Panc1 (cell line): ENCODE results near the gene THSD7A.

Experiments used
- CTCF ChIP-seq: fragments of 450-650 bp; IDR thresholded peaks from 2 replicates; pipeline ENCODE4 v1.5.1; 2017; ENCODE audit warnings: mild to moderate bottlenecking
- TF ChIP-seq, protein P1 (sequence below), 2 experiments: IDR thresholded peaks; 2 replicates each; pipeline ENCODE4 v1.6.1; 2011 to 2012; ENCODE audit warnings: low read depth in 2 of 2, control low read depth in 1 of 2, low read length in 1 of 2, mild to moderate bottlenecking in 1 of 2, moderate library complexity in 1 of 2; ENCODE audit not compliant: insufficient read depth in 1 of 2

DNA sequence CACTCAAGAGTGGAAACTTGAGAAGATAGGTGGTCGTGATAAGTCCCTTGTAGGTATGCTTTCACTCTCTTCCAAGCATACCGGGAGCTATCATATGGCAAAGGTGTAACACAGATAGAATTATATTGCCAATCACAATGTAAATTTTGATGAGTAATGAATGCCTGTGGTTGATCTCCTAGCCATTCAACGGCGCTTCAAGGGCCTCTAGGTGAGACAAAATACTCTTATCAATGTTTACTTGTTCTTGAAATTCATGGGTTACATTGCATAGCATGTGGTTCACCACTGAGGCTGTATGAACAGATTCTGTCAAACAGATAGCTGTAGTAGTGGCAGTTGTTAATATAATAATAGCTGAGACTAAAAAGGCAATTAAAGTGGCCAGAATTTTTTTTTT lies 82.4 kb downstream of the THSD7A start:
- TF ChIP-seq, protein P1, sequence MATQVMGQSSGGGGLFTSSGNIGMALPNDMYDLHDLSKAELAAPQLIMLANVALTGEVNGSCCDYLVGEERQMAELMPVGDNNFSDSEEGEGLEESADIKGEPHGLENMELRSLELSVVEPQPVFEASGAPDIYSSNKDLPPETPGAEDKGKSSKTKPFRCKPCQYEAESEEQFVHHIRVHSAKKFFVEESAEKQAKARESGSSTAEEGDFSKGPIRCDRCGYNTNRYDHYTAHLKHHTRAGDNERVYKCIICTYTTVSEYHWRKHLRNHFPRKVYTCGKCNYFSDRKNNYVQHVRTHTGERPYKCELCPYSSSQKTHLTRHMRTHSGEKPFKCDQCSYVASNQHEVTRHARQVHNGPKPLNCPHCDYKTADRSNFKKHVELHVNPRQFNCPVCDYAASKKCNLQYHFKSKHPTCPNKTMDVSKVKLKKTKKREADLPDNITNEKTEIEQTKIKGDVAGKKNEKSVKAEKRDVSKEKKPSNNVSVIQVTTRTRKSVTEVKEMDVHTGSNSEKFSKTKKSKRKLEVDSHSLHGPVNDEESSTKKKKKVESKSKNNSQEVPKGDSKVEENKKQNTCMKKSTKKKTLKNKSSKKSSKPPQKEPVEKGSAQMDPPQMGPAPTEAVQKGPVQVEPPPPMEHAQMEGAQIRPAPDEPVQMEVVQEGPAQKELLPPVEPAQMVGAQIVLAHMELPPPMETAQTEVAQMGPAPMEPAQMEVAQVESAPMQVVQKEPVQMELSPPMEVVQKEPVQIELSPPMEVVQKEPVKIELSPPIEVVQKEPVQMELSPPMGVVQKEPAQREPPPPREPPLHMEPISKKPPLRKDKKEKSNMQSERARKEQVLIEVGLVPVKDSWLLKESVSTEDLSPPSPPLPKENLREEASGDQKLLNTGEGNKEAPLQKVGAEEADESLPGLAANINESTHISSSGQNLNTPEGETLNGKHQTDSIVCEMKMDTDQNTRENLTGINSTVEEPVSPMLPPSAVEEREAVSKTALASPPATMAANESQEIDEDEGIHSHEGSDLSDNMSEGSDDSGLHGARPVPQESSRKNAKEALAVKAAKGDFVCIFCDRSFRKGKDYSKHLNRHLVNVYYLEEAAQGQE (IDR thresholded peaks at IDR 0.05; ENCODE audit: insufficient read depth in 1 of 2, low read depth in 2 of 2, low read length in 1 of 2), result no peak
- no peak for TF ChIP-seq CTCF
